DMS 273 treated with DMSO at 0.1 percent for 48 hours (cell line): ENCODE data around the gene POR.

Source experiments
- DNase-seq: peaks from one replicate; lab custom pipeline; 2025; lab: John Stamatoyannopoulos, UW

The POR gene

GRCh38 chr7:75979759-75980429 lies 64.9 kb downstream of the POR start:
- no peak for DNase-seq

GRCh38 chr7:75980430-75981202 lies 65.7 kb downstream of the POR start:
- DNase-seq, result no peak

GRCh38 chr7:75981203-75981452 lies 66.2 kb downstream of the POR start:
- no peak for DNase-seq

GRCh38 chr7:75981453-75982305 lies 66.7 kb downstream of the POR start:
- no peak for DNase-seq

GRCh38 chr7:75982306-75983064 lies 67.5 kb downstream of the POR start:
- DNase-seq, result no peak

GRCh38 chr7:75983471-75984129 lies 68.6 kb downstream of the POR start:
- DNase-seq, result no peak

GRCh38 chr7:75984130-75985008 lies 69.4 kb downstream of the POR start:
- no peak for DNase-seq

- no peak for DNase-seq
Observed at GRCh38 chr7:75985009-75985517, 70.1 kb downstream of the POR start.

GRCh38 chr7:75985518-75986146 lies 70.7 kb downstream of the POR start:
- DNase-seq, result no peak

GRCh38 chr7:75986147-75986781 lies 71.3 kb downstream of the POR start:
- DNase-seq, result no peak

GRCh38 chr7:75987026-75987804 lies 72.3 kb downstream of the POR start:
- no peak for DNase-seq

- no peak for DNase-seq
Observed at GRCh38 chr7:75987805-75988567, 73.0 kb downstream of the POR start.

GRCh38 chr7:75988568-75989499 lies 73.9 kb downstream of the POR start:
- DNase-seq, result no peak

- no peak for DNase-seq
Observed at GRCh38 chr7:75989500-75990388, 74.8 kb downstream of the POR start.

GRCh38 chr7:75991531-75992082 lies 76.7 kb downstream of the POR start:
- no peak for DNase-seq
